ENCODE measurements around the gene FAM20B.

FAM20B gene

GRCh38 chr1:179099891-179100290 lies 74.2 kb downstream of the FAM20B start:
- no peaks in the 10 kb centered on the region for H3K4me1 Mint-ChIP-seq
- no peak overlapping the region for H3K4me3 Mint-ChIP-seq
- no peak for TF ChIP-seq CTCF (IDR thresholded peaks at IDR 0.05)
- H3K9me3 Mint-ChIP-seq, result no peaks in the 10 kb centered on the region
- H3K27me3 Mint-ChIP-seq (ENCODE audit: low read depth, poor library complexity), result no peaks in the 10 kb centered on the region
- DNase-seq, result no peak
- no peak overlapping the region for H3K27ac Mint-ChIP-seq
- H3K36me3 Mint-ChIP-seq (ENCODE audit: low read depth), result peaks cover 64% of the 10 kb centered on the region

- Mint-ChIP-seq H3K9me3 (no peaks in the 10 kb centered on the region), H3K27ac (no peak overlapping the region), H3K27me3 (ENCODE audit: low read depth, poor library complexity) (no peaks in the 10 kb centered on the region), H3K36me3 (ENCODE audit: low read depth) (peaks cover 52% of the 10 kb centered on the region), H3K4me1 (no peaks in the 10 kb centered on the region), H3K4me3 (no peak overlapping the region)
- no peak for DNase-seq
- TF ChIP-seq CTCF (IDR thresholded peaks at IDR 0.05), result no peak
Observed at GRCh38 chr1:179101566-179101965, 75.9 kb downstream of the FAM20B start.

- Mint-ChIP-seq H3K27ac (no peak overlapping the region), H3K4me1 (no peaks in the 10 kb centered on the region), H3K4me3 (no peak overlapping the region), H3K27me3 (ENCODE audit: low read depth, poor library complexity) (no peaks in the 10 kb centered on the region), H3K36me3 (ENCODE audit: low read depth) (peaks cover 42% of the 10 kb centered on the region), H3K9me3 (no peaks in the 10 kb centered on the region)
- TF ChIP-seq CTCF (IDR thresholded peaks at IDR 0.05), result no peak
- no peak for DNase-seq
Observed at GRCh38 chr1:179103999-179104398, 78.3 kb downstream of the FAM20B start.

- no peak overlapping the region for H3K4me3 Mint-ChIP-seq
- H3K36me3 Mint-ChIP-seq (ENCODE audit: low read depth), result peaks cover 41% of the 10 kb centered on the region
- no peak overlapping the region for H3K27ac Mint-ChIP-seq
- TF ChIP-seq CTCF (IDR thresholded peaks at IDR 0.05), result no peak
- H3K9me3 Mint-ChIP-seq, result no peaks in the 10 kb centered on the region
- no peaks in the 10 kb centered on the region for H3K27me3 Mint-ChIP-seq (ENCODE audit: low read depth, poor library complexity)
- no peaks in the 10 kb centered on the region for H3K4me1 Mint-ChIP-seq
- DNase-seq, result no peak
Observed at GRCh38 chr1:179104611-179105250, 79.0 kb downstream of the FAM20B start.

GRCh38 chr1:179105393-179105792 lies 79.7 kb downstream of the FAM20B start:
- H3K27me3 Mint-ChIP-seq (ENCODE audit: low read depth, poor library complexity), result no peaks in the 10 kb centered on the region
- TF ChIP-seq CTCF (IDR thresholded peaks at IDR 0.05), result no peak
- H3K36me3 Mint-ChIP-seq (ENCODE audit: low read depth), result peaks cover 40% of the 10 kb centered on the region
- H3K4me3 Mint-ChIP-seq, result no peak overlapping the region
- H3K9me3 Mint-ChIP-seq, result no peaks in the 10 kb centered on the region
- no peak for DNase-seq
- no peak overlapping the region for H3K27ac Mint-ChIP-seq
- H3K4me1 Mint-ChIP-seq, result no peaks in the 10 kb centered on the region
